SJSA1 (cell line): ENCODE data around the gene HEMGN. TPM values are rescaled to one million over a fixed set of nuclear protein-coding genes. Genes with fewer than 3 reads are reported as not detected.

Experiments used
- DNase-seq, 2 experiments: peaks; one replicate each; pipeline ENCODE4 v3.0.0-alpha.2; 2015 to 2020; ENCODE audit warnings: low spot score in 2 of 2, low read depth in 1 of 2
- H3K27ac ChIP-seq: fragments of 250-450 bp; sonication (Bioruptor Pico); 2 replicates; pipeline ENCODE4 v1.5.1; 2020; ENCODE audit warnings: mild to moderate bottlenecking, moderate library complexity
- H3K27me3 ChIP-seq: fragments of 250-450 bp; sonication (Bioruptor Pico); replicated peaks from 2 replicates; pipeline ENCODE4 v1.5.1; 2020; ENCODE audit warnings: mild to moderate bottlenecking, moderate library complexity
- H3K36me3 ChIP-seq: fragments of 250-450 bp; sonication (Bioruptor Pico); 2 replicates; pipeline ENCODE4 v1.5.1; 2020; ENCODE audit warnings: mild to moderate bottlenecking
- H3K4me1 ChIP-seq: fragments of 250-450 bp; sonication (Bioruptor Pico); replicated peaks from 2 replicates; pipeline ENCODE4 v1.6.1; 2021; ENCODE audit warnings: mild to moderate bottlenecking
- H3K4me3 ChIP-seq: fragments of 250-450 bp; sonication (Bioruptor Pico); 2 replicates; pipeline ENCODE4 v1.5.1; 2020; ENCODE audit warnings: mild to moderate bottlenecking
- H3K9me3 ChIP-seq: fragments of 250-450 bp; sonication (Bioruptor Pico); replicated peaks from 2 replicates; pipeline ENCODE4 v1.5.1; 2020; ENCODE audit warnings: mild to moderate bottlenecking
- total RNA-seq: library from RNA; depleted of rRNA; stranded (reverse); fragments of >200 nt; shearing (Covaris generic); gene quantifications from 2 replicates; pipeline ENCODE4 v1.2.3, GENCODE V29; 2014; rRNA removed

The HEMGN gene
- total RNA-seq, 1 experiment from 2014 or later: not detected

- Histone ChIP-seq H3K27me3 (no peaks in the 10 kb centered on the region), H3K9me3 (no peaks in the 10 kb centered on the region), H3K36me3 (no peaks in the 10 kb centered on the region), H3K4me1 (no peaks in the 10 kb centered on the region), H3K4me3 (no peak overlapping the region), H3K27ac (no peak overlapping the region)
- no peak for DNase-seq
Observed at GRCh38 chr9:97889941-97890887, 47.8 kb downstream of the HEMGN start.

- Histone ChIP-seq H3K36me3 (no peaks in the 10 kb centered on the region), H3K4me3 (no peak overlapping the region), H3K9me3 (no peaks in the 10 kb centered on the region), H3K4me1 (peaks cover 17% of the 10 kb centered on the region), H3K27me3 (no peaks in the 10 kb centered on the region), H3K27ac (no peak overlapping the region)
- DNase-seq: no peak
Observed at GRCh38 chr9:97880336-97880735, 57.6 kb downstream of the HEMGN start.

Other genes with a start within 250 kb of the HEMGN start
- 7.8 and 13.3 TPM in 2 replicates for gene XPA, start 240.8 kb downstream of the HEMGN start, total RNA-seq
- gene FOXE1, start 84.9 kb downstream of the HEMGN start, total RNA-seq: 3.1 and 4.7 TPM in 2 replicates
- 12.9 and 15.6 TPM in 2 replicates for gene TRMO, start 15.7 kb downstream of the HEMGN start, total RNA-seq
- gene ANP32B, start 45.2 kb upstream of the HEMGN start, total RNA-seq: 10.1 and 15.1 TPM in 2 replicates
- 160 and 167 TPM in 2 replicates for gene NANS, start 118.6 kb upstream of the HEMGN start, total RNA-seq
- 4.0 and 6.5 TPM in 2 replicates for gene TRIM14, start 181.1 kb upstream of the HEMGN start, total RNA-seq